ENCODE measurements around the gene PHACTR1. TPM values are rescaled to one million over a fixed set of nuclear protein-coding genes. Genes with fewer than 3 reads are reported as not detected.
A peak's percentile ranks its signal among the peaks of the same experiment; 100 is the strongest.

PHACTR1 gene
- total RNA-seq, 6 experiments from 2014 or later, result 0.20 to 3.5 (median 0.93) TPM

DNA sequence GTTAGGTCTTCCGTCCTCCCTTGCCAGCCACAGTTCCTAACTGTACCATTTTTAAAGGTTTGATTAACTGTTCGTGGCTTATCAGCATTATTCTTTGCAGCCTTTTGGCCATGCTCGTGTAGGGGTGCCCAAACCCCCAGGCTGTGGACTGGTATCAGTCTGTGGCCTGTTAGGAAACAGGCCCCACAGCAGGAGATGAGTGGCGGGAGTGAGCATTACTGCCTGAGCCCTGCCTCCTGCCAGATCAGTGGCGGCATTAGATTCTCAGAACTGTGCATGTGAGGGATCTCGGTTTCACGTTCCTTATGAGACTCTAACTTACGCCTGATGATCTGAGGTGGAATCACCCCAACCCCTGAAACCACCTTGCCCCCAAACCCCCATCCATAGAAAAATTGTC, 532.4 kb downstream of the PHACTR1 start:
- no peaks in the 10 kb centered on the region for H3K4me1 ChIP-seq
- ATAC-seq (no peak), DNase-seq (no peak)
- TF ChIP-seq, protein P1, sequence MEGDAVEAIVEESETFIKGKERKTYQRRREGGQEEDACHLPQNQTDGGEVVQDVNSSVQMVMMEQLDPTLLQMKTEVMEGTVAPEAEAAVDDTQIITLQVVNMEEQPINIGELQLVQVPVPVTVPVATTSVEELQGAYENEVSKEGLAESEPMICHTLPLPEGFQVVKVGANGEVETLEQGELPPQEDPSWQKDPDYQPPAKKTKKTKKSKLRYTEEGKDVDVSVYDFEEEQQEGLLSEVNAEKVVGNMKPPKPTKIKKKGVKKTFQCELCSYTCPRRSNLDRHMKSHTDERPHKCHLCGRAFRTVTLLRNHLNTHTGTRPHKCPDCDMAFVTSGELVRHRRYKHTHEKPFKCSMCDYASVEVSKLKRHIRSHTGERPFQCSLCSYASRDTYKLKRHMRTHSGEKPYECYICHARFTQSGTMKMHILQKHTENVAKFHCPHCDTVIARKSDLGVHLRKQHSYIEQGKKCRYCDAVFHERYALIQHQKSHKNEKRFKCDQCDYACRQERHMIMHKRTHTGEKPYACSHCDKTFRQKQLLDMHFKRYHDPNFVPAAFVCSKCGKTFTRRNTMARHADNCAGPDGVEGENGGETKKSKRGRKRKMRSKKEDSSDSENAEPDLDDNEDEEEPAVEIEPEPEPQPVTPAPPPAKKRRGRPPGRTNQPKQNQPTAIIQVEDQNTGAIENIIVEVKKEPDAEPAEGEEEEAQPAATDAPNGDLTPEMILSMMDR (IDR thresholded peaks at IDR 0.05), result no peak
- TF ChIP-seq POLR2A (IDR thresholded peaks at IDR 0.05), result no peak
- no peak overlapping the region for H3K4me3 ChIP-seq
- 88% methylated on average over 5 of the region's 8 CpGs for WGBS (ENCODE audit: insufficient coverage, low coverage, low lambda C conversion rate, missing lambda C conversion rate)
- H3K9me3 ChIP-seq, result no peaks in the 10 kb centered on the region
- H3K27ac ChIP-seq, result no peak overlapping the region
- H3K36me3 ChIP-seq, result no peaks in the 10 kb centered on the region
- intact Hi-C loops (cut with DNase I), result no loop called here
- no peaks in the 10 kb centered on the region for H3K27me3 ChIP-seq

DNA sequence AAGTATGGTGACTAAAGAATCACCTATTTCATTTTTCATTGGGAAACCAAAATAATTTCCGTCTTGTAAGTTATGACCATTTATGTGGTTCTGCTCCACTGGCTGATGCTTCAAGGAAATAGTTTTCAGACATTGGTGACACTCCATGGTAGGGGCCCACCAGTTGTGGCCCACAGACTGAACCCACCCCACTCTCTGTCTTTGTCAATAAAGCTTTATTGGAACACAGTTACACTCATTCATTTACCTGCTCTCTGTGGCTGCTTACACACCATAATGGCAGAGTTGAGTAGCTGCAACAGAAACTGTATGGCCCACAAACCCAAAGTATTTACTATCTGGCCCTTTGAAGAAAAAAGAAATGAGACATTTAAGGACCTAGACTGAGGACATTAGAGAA, 533.2 kb downstream of the PHACTR1 start:
- ATAC-seq, result no peak
- intact Hi-C loops (cut with DNase I), result no loop called here

DNA sequence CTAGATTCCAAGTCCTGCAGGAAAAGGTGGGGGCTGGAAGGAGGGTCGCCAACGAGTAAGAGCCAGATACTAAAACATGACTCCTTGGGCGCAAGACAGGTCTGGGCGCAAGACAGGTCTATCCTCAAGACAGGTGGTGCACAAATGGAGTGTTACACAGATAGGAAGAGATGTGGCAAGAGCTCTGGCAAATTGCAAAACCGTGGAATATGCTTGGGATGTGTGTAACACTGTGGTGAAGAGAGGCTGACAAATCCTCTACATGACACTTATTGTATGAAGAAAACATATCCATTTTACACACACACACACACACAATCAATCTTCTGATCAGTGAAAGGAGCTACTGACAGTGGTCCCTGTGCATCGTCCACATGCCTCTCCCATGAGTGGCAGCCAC, 534.1 kb downstream of the PHACTR1 start:
- WGBS (ENCODE audit: insufficient coverage, low coverage, low lambda C conversion rate, missing lambda C conversion rate), result 60% methylated on average over 5 of the region's 6 CpGs
- peaks cover 0 to 3% (median 0%) of the 10 kb centered on the region in 4 donors for H3K9me3 ChIP-seq
- intact Hi-C loops (cut with DNase I), result no loop called here
- H3K36me3 ChIP-seq, result no peaks in the 10 kb centered on the region
- no peak for DNase-seq
- TF ChIP-seq, protein P1 (IDR thresholded peaks at IDR 0.05), result no peak
- TF ChIP-seq POLR2A (IDR thresholded peaks at IDR 0.05), result no peak
- H3K27ac ChIP-seq, result no peak overlapping the region
- H3K4me3 ChIP-seq, result no peak overlapping the region
- H3K4me1 ChIP-seq, result peaks cover 0 to under 1% (median 0%) of the 10 kb centered on the region in 4 donors
- ATAC-seq, result peak in 3 of 4 donors; percentile 33 to 58 (median 43)
- H3K27me3 ChIP-seq, result no peaks in the 10 kb centered on the region

More for the DNA sequence above, 533.2 kb downstream of the PHACTR1 start:
- Histone ChIP-seq H3K4me1 (no peaks in the 10 kb centered on the region), H3K27ac (no peak overlapping the region), H3K4me3 (no peak overlapping the region), H3K9me3 (no peaks in the 10 kb centered on the region), H3K27me3 (no peaks in the 10 kb centered on the region), H3K36me3 (no peaks in the 10 kb centered on the region)
- TF ChIP-seq, protein P1 (IDR thresholded peaks at IDR 0.05), result no peak
- TF ChIP-seq POLR2A (IDR thresholded peaks at IDR 0.05), result no peak
- WGBS (ENCODE audit: insufficient coverage, low coverage, low lambda C conversion rate, missing lambda C conversion rate), result 100% methylated on average over 1 of the region's 1 CpG
- no peak for DNase-seq

DNA sequence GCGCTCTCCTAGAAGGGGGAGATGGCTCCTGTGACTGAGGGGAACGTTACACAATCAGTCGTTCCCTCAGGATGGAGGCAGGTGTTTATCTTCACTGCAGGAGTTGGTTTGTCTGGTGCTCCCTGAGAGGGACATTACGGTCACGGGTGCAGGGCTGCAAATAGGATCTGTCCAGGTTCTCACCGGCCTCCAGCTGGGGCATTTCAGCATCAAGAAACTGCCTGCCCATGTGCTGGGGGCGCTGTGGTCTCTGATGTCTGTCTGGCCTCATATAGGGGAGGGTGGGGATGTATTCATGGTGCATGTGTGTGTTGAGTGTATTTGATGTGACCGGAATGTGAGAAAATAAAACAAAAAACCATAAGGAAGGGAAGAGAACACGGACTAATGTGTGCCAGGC, 534.7 kb downstream of the PHACTR1 start:
- DNase-seq (no peak), ATAC-seq (no peak)
- Histone ChIP-seq H3K36me3 (no peaks in the 10 kb centered on the region), H3K4me3 (no peak overlapping the region), H3K4me1 (peaks cover 0 to 6% (median 0%) of the 10 kb centered on the region in 4 donors), H3K9me3 (peaks cover 0 to 8% (median 0%) of the 10 kb centered on the region in 4 donors), H3K27ac (no peak overlapping the region), H3K27me3 (no peaks in the 10 kb centered on the region)
- intact Hi-C loops (cut with DNase I), result no loop called here
- 81% methylated on average over 8 of the region's 9 CpGs for WGBS (ENCODE audit: insufficient coverage, low coverage, low lambda C conversion rate, missing lambda C conversion rate)
- TF ChIP-seq, protein P1 (IDR thresholded peaks at IDR 0.05), result no peak
- no peak for TF ChIP-seq POLR2A (IDR thresholded peaks at IDR 0.05)

DNA sequence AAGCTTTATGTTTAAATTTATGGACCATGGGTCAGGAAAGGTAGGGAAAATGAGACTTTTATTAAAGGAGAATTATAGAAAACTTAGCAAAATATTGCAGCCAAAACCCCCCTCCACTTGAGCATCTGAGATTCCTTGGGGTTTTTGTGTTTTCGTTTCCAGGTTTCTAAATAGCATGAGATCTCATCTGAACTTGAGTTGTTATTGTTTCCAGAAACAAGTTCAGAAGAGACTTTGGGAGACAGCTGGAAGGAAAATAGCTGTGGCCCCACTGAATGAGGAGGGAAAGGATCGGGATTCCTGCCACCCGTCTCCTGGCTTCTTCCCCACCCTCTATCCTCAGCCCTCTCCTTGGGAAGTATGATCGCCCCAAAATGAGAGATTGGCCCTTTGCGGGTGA, 536.2 kb downstream of the PHACTR1 start:
- intact Hi-C loops (cut with DNase I), result no loop called here
- WGBS (ENCODE audit: insufficient coverage, low coverage, low lambda C conversion rate, missing lambda C conversion rate), result 84% methylated on average over 5 of the region's 5 CpGs
- ATAC-seq (no peak), DNase-seq (no peak)
- no peaks in the 10 kb centered on the region for H3K27me3 ChIP-seq
- no peaks in the 10 kb centered on the region for H3K36me3 ChIP-seq
- H3K4me3 ChIP-seq, result no peak overlapping the region
- peaks cover 0 to 8% (median 0%) of the 10 kb centered on the region in 4 donors for H3K4me1 ChIP-seq
- TF ChIP-seq, protein P1 (IDR thresholded peaks at IDR 0.05), result no peak
- no peak for TF ChIP-seq POLR2A (IDR thresholded peaks at IDR 0.05)
- peaks cover 0 to 9% (median 0%) of the 10 kb centered on the region in 4 donors for H3K9me3 ChIP-seq
- no peak overlapping the region for H3K27ac ChIP-seq
